HG03439 (cell line): Measurements from ENCODE around the gene GPR63.

Source experiments
- ATAC-seq: cut with Tn5 transposase; IDR thresholded peaks from one replicate; pipeline ENCODE4 v1.9.1; 2021; ENCODE audit warnings: mild to moderate bottlenecking, moderate library complexity; ENCODE audit not compliant: unreplicated experiment

The GPR63 gene

GRCh38 chr6:96823743-96824142 lies 13.5 kb downstream of the GPR63 start:
- no peak for ATAC-seq

GRCh38 chr6:96821034-96821433 lies 16.2 kb downstream of the GPR63 start:
- ATAC-seq: no peak

GRCh38 chr6:96816301-96816817 lies 20.9 kb downstream of the GPR63 start:
- no peak for ATAC-seq

GRCh38 chr6:96814625-96815024 lies 22.7 kb downstream of the GPR63 start:
- ATAC-seq: no peak

DNA sequence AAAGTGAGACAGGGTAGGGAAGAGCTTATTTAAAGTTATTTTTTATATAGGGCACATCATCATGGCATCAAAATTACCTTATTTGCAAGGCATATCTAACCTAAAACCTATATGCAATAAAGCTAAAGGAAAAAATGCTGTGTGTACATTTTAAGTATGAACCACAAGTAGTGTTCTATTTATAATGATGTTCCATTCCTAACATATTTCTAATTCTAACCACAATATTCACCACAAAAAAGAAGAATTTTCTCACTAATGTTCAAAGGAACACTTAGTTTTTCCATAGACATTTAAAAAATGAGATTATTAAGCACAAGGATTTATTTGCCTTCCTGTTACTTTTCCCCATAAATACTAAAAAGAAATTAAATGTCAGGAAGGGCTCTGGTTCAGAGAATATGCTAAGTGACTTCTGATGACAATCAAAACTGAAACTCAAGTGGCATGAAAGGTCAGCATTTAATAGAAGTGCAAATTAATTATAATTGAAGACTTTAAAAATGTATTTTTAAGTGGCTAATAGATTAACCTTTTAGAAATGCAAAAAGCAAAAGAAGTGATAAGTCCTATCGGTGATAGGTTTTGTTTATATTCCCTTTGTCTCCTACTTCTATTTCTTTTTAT lies 25.1 kb downstream of the GPR63 start:
- ATAC-seq: no peak

GRCh38 chr6:96811670-96812069 lies 25.6 kb downstream of the GPR63 start:
- no peak for ATAC-seq

DNA sequence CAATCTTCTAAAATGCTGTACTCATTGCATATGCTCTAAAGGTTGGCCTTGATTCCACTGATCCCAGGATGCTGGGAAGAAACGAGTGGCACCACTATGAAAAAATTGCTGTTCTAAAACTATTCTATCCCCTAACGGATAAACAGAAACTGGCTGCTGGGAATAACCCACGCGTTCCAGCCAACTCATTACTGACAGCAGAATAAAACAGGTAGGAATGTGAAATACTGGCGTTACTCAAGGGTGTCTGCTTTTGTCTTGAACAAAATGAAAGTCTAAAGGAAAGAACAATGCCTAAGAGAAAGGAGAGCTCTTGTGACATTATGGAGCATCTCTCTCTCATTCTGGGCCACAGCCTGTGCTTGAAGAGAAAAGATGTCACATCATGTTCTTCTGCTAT lies 26.1 kb downstream of the GPR63 start:
- ATAC-seq: no peak

GRCh38 chr6:96809119-96809518 lies 28.2 kb downstream of the GPR63 start:
- ATAC-seq: no peak

DNA sequence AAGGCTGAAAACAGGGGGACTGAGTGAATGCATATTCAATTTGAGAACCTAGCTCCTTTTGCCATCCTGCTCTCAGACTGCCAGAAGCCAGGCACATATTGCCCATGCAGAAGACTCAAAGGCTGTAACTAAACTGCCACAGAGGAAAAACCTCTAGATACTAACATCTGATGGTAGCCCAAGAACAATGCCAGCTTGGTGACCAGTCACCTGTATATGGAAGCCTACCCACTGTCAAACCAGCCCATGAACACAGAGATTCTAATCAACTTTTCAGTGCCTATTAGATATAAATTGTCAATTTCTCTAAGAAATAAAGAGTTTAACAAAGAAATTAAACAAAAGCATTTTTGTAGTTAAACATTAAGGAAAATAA lies 34.2 kb downstream of the GPR63 start:
- no peak for ATAC-seq

- peak; percentile 95 for ATAC-seq
Observed at GRCh38 chr6:96795481-96795880, 41.8 kb downstream of the GPR63 start.

DNA sequence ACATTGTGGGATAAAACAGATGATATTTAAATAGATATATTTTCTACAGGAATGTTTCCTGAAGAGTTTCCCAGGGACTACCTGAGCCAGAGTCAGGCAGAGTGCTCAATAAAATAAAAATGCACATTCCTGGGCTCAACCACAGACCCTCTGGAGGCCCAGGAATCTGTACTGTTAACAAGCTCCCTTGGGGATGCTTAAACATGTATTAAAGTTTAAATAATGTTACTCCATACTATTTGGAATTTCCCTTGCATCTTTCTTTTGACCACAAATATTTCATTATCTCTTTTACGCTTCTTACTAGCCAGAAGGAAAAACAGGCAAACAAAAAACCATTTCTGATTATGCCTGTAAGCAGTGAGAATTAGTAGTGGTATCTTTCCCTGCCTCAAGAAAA lies 42.3 kb downstream of the GPR63 start:
- ATAC-seq: peak; percentile 17

DNA sequence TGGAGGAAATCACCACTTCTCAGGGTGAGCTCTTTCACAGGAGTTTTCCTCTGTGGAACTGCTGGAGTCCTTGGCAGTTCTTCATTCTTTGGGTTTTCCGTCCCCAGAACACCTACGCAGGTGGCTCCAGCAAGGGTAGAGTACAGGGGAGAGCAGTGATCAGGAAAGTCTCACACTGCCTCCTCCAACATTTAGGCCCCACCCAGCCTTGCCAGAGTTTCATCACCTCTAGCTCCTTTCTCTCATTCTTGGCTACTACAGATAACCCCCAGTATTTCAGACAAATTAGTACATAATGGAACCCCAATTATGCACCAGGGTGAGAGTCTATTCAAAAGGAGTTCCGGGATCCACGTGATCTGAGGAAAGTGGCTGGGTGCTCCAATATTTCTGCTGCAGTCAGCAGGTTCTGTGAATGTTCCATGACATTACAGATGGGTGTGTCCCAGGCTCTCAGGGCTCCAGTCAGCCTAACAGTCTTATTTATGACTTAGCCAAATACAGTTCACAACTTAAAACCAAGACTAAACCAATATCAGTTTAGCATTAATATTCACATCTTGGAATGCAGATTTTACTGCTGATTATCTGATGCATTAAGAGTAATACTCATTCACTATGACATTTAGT lies 44.6 kb downstream of the GPR63 start:
- no peak for ATAC-seq

DNA sequence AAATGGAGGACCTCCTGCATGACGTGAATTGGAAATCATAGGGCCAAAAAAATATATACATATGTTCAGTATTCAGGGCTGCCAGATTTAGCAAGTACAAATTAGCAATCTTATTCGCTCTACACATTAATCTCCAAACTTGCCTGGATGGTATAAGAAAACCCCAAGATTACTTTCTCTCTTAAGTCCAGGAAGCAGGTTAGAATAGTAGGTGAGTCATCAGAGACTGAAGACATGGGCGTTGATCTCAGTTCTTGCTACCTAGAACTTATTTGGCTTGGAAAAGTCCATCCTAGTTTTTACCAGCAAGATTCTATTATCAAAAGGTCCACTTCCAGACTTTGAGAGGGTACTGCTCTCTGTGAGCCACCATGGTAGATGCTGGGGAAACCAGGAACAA lies 47.4 kb downstream of the GPR63 start:
- no peak for ATAC-seq

GRCh38 chr6:96787846-96788580 lies 49.3 kb downstream of the GPR63 start:
- ATAC-seq: no peak

DNA sequence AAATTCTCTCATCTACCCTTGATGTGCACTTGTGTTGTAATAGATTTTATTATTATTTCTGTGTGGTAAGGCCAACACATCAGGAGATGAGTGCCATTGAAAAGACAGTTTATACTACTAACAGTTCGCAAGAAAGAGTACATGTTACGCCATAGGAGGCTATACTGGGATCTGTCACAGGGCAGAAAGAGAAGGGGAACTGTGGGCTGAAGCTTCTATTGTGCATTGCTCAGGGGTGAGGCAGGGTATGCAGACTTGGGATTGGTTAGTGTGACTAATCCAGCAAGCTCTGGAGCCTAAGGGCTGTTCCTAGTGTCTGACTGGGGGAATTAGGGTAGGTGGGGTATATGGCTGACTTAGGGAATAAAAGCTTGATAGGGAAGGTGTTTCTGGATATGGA lies 50.9 kb downstream of the GPR63 start:
- ATAC-seq: no peak

DNA sequence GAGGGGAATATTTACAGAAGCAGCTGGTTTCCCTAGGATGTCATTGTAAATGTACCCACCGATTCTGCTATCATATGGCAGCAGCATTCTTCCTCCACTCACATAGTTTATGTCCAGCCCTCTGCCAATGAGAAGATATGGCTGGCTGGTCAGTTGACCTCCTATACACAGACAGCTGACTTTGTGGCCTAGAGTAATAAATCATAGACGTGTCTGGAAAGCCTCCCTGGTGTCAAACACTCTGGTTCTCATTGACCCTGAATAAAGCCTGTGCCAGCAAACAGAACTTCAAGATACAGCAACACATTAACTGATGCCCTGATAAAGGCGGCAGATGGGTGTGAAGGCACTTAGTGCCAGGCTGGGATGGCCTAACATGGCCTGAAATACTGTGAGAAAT lies 52.6 kb downstream of the GPR63 start:
- ATAC-seq: no peak

- no peak for ATAC-seq
Observed at GRCh38 chr6:96783307-96783706, 54.0 kb downstream of the GPR63 start.

DNA sequence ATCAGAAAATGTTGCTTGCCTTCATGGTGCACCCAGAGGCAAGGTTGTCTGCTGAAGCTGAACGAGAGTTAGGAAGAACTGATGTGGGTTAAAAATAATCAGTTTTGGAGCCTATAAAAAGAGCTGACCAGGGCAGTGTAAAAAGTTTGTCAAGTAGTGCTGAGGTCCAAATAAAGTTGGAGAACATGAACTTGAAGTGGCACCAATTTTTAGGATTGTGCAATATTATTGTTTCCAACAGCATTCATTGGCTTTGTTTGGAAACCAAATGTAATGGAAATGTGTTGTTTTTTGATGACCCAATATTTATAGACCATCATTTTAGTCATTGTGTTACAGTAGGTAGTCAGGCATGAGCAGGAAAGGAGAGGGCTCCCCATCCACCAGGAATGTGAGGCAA lies 55.7 kb downstream of the GPR63 start:
- ATAC-seq: no peak

- ATAC-seq: no peak
Observed at GRCh38 chr6:96777113-96777512, 60.2 kb downstream of the GPR63 start.

DNA sequence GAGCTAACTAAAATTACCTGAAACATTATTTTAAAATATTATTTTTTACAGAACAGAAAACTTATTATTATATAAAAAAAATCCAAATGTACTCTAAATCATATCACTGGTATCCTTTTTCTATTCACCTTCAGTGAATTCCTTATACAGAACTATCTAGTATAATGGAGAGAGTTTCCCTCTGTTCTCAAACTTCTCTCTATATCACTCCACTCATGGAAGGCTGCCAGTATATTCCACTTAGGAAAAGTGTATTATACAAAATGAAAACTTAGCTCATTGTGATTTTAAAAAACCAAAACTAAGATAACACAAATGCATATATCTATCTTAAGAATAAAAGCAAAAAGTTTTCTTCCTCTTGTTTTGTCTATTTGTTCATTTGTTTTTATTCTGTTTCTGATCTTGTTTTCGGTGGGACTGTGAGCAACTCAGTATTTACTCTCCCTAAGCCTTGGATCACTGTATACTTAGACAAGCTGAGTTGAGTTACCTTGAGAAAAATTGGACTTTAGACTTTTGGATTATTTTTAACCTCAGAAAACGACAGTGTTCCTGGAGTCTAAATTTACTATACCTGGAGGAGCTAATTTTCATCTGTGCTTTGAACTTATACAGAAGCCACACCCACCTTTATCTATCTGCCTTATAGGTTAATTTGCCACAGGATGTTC lies 61.4 kb downstream of the GPR63 start:
- ATAC-seq: no peak

DNA sequence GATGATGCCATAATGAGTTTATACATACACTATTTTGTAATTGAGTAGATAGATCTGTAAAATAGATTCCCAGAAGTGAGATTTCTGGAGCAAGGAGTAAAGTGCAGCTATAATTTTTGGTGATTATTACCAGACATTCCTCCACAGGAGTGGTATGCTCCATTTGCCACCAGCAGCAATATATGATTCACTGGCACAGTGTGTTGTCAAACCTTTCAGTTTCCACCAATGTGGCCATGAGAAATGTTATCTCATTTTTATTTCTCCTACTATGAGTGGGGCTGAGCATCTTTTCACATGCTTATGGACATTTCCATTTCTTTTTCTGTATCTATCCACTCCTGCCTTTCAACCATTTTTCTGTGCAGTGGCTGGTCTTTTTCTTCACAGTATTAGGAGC lies 70.5 kb downstream of the GPR63 start:
- ATAC-seq: no peak

GRCh38 chr6:96762599-96762998 lies 74.7 kb downstream of the GPR63 start:
- no peak for ATAC-seq
